Measurements from ENCODE around the gene KIF2A. TPM values are rescaled to one million over a fixed set of nuclear protein-coding genes. Genes with fewer than 3 reads are reported as not detected.

Gene KIF2A
- total and polyA plus RNA-seq, 2 donors (not counting 3 experiments of a cell fraction or from before 2014, with no cell fraction given), result 17.1 to 65.1 TPM

- no peaks in the 10 kb centered on the region for H3K9me1 ChIP-seq (replicated peaks; ENCODE audit: control insufficient read depth, extremely low read depth, insufficient read depth, low read length)
- POLR2A ChIA-PET, result no interaction called here
- H3K4me3 ChIP-seq (replicated peaks in 1 of 3; ENCODE audit: insufficient read depth in 1 of 3, low read depth in 1 of 3, low read length in 3 of 3), result no peak overlapping the region
- CTCF ChIA-PET, result interaction anchor here (1.5 kb wide), 2 partner anchors 9 to 10 kb away, joined by 3 to 6 read pairs; no protein-coding TSS in a partner anchor
- H3K9ac ChIP-seq (replicated peaks; ENCODE audit: extremely low read depth, insufficient read depth, low read length), result no peak overlapping the region
- no peaks in the 10 kb centered on the region for H3K36me3 ChIP-seq (ENCODE audit: control insufficient read depth in 2 of 2, extremely low read depth in 1 of 2, insufficient read depth in 2 of 2, low read length in 2 of 2)
- H3K9me3 ChIP-seq (replicated peaks; ENCODE audit: control insufficient read depth, insufficient read depth, low read length), result no peaks in the 10 kb centered on the region
- DNase-seq (ENCODE audit: low read depth, low spot score) (no peak), FAIRE-seq (no peak)
- H3K4me2 ChIP-seq (ENCODE audit: insufficient read depth, low read length), result no peak overlapping the region
- no TSS peak for BruUV-seq (replicated peaks)
- intact Hi-C loops (cut with micrococcal nuclease), result no loop called here
- no peak for TF ChIP-seq MYC (IDR thresholded peaks at IDR 0.05; ENCODE audit: low read depth, low read length)
- TF ChIP-seq JUN (IDR thresholded peaks at IDR 0.05; ENCODE audit: borderline replicate concordance, insufficient read depth, insufficient read length, low read depth), result no peak
- TF ChIP-seq FOS (IDR thresholded peaks at IDR 0.05; ENCODE audit: borderline replicate concordance, insufficient read depth, low read length), result no peak
- TF ChIP-seq, protein P1, sequence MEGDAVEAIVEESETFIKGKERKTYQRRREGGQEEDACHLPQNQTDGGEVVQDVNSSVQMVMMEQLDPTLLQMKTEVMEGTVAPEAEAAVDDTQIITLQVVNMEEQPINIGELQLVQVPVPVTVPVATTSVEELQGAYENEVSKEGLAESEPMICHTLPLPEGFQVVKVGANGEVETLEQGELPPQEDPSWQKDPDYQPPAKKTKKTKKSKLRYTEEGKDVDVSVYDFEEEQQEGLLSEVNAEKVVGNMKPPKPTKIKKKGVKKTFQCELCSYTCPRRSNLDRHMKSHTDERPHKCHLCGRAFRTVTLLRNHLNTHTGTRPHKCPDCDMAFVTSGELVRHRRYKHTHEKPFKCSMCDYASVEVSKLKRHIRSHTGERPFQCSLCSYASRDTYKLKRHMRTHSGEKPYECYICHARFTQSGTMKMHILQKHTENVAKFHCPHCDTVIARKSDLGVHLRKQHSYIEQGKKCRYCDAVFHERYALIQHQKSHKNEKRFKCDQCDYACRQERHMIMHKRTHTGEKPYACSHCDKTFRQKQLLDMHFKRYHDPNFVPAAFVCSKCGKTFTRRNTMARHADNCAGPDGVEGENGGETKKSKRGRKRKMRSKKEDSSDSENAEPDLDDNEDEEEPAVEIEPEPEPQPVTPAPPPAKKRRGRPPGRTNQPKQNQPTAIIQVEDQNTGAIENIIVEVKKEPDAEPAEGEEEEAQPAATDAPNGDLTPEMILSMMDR (IDR thresholded peaks at IDR 0.05; ENCODE audit: extremely low read depth in 1 of 2, insufficient read depth in 1 of 2, low read depth in 1 of 2, low read length in 2 of 2), result no peak
- no peak for TF ChIP-seq GATA2 (IDR thresholded peaks at IDR 0.05; ENCODE audit: insufficient read depth, insufficient read length, low read depth, low read length)
- TF ChIP-seq EZH2 (IDR thresholded peaks at IDR 0.05; ENCODE audit: borderline replicate concordance, low read depth, low read length, severe bottlenecking), result no peak
- TF ChIP-seq POLR2A (IDR thresholded peaks at IDR 0.05; ENCODE audit: low read depth, low read length), result no peak
- no peak for TF ChIP-seq POLR2AphosphoS5 (IDR thresholded peaks at IDR 0.05; ENCODE audit: insufficient read depth, low read depth, low read length)
- TF ChIP-seq MAX (IDR thresholded peaks at IDR 0.05; ENCODE audit: insufficient read depth, insufficient read length), result no peak
- H4K20me1 ChIP-seq (replicated peaks; ENCODE audit: control insufficient read depth, extremely low read depth, insufficient read depth, low read length), result peaks cover 10% of the 10 kb centered on the region
- dilution Hi-C loops (cut with MboI; ENCODE audit: extremely low pct_ligation_motif_present, low sequenced_read_pairs), result no loop called here
- H3K27me3 ChIP-seq (ENCODE audit: control insufficient read depth in 2 of 2, insufficient read depth in 2 of 2, low read length in 2 of 2), result no peaks in the 10 kb centered on the region
- H3K4me1 ChIP-seq (ENCODE audit: control insufficient read depth, extremely low read depth, insufficient read depth, low read length), result peaks cover 15% of the 10 kb centered on the region
- peaks cover 92% of the 10 kb centered on the region for H3K79me2 ChIP-seq (ENCODE audit: control insufficient read depth, insufficient read depth, low read length)
- H2AFZ ChIP-seq (ENCODE audit: low read depth, low read length), result no peak overlapping the region
- no peak overlapping the region for H3K27ac ChIP-seq (ENCODE audit: insufficient read depth, low read depth, low read length)
Observed at GRCh38 chr5:62310426-62311143, 4.6 kb downstream of the KIF2A start.

Measured in endothelial cell of umbilical vein (primary cell).